HG02571 (cell line): ENCODE data around the gene PCDHGA12.
"Not testable (repeated sequence)": the region's sequence is repeated elsewhere in the genome, so short reads cannot be mapped to it uniquely, and the experiment has no call there.

Experiments used
- ATAC-seq: cut with Tn5 transposase; IDR thresholded peaks from one replicate; pipeline ENCODE4 v1.9.1; 2021; ENCODE audit warnings: mild to moderate bottlenecking, moderate library complexity; ENCODE audit not compliant: unreplicated experiment

PCDHGA12 gene

GRCh38 chr5:141430332-141431113 lies at the start of gene PCDHGA12:
Gene PCDHGA12 (plus strand): TSS chr5:141430507. CDS start chr5:141430760, 253 bp downstream.
- ATAC-seq, result no peak

- ATAC-seq, result no peak
Measured at GRCh38 chr5:141382469-141383294, 47.6 kb upstream of the PCDHGA12 start, which contains the start of gene PCDHGA7. Gene PCDHGA7 (plus strand): TSS chr5:141382742. CDS start chr5:141382900, 158 bp downstream.

GRCh38 chr5:141383345-141383744 lies 47.0 kb upstream of the PCDHGA12 start:
- ATAC-seq, result no peak

GRCh38 chr5:141384471-141385267 lies 45.6 kb upstream of the PCDHGA12 start:
- no peak for ATAC-seq

GRCh38 chr5:141387557-141388311 lies 42.6 kb upstream of the PCDHGA12 start, which contains the start of gene PCDHGB4:
Gene PCDHGB4 (plus strand): TSS chr5:141387698. CDS start chr5:141387885, 187 bp downstream.
- ATAC-seq, result peak; percentile 88

GRCh38 chr5:141388661-141389060 lies 41.6 kb upstream of the PCDHGA12 start:
- no peak for ATAC-seq

GRCh38 chr5:141389153-141390042 lies 40.9 kb upstream of the PCDHGA12 start:
- ATAC-seq, result no peak

- ATAC-seq, result no peak
Measured at GRCh38 chr5:141392429-141393198, 37.7 kb upstream of the PCDHGA12 start, which contains the start of gene PCDHGA8. Gene PCDHGA8 (plus strand): TSS chr5:141392633. CDS start chr5:141392814, 181 bp downstream.

GRCh38 chr5:141393267-141393666 lies 37.0 kb upstream of the PCDHGA12 start:
- no peak for ATAC-seq

- ATAC-seq, result not testable (repeated sequence)
Measured at GRCh38 chr5:141394401-141395187, 35.7 kb upstream of the PCDHGA12 start.

GRCh38 chr5:141397756-141398551 lies 32.4 kb upstream of the PCDHGA12 start, which contains the start of gene PCDHGB5:
Gene PCDHGB5 (plus strand): TSS chr5:141397947. CDS start chr5:141398128, 181 bp downstream.
- ATAC-seq, result not testable (repeated sequence)

GRCh38 chr5:141398608-141399007 lies 31.7 kb upstream of the PCDHGA12 start:
- ATAC-seq, result no peak

GRCh38 chr5:141399555-141400258 lies 30.6 kb upstream of the PCDHGA12 start:
- no peak for ATAC-seq

- ATAC-seq, result no peak
Measured at GRCh38 chr5:141402553-141403243, 27.6 kb upstream of the PCDHGA12 start, which contains the start of gene PCDHGA9. Gene PCDHGA9 (plus strand): TSS chr5:141402778. CDS start chr5:141402953, 175 bp downstream.

- no peak for ATAC-seq
Measured at GRCh38 chr5:141403387-141403786, 26.9 kb upstream of the PCDHGA12 start.
